HG02798 (cell line): Measurements from ENCODE around the gene P2RX7.
"Not testable (repeated sequence)": the region's sequence is repeated elsewhere in the genome, so short reads cannot be mapped to it uniquely, and the experiment has no call there.

Source experiments
- ATAC-seq: cut with Tn5 transposase; IDR thresholded peaks from one replicate; pipeline ENCODE4 v1.9.1; 2021; ENCODE audit warnings: mild to moderate bottlenecking; ENCODE audit not compliant: unreplicated experiment, poor library complexity

Gene P2RX7

GRCh38 chr12:121131941-121132341 is 735 bp upstream of the P2RX7 start:
- ATAC-seq, result no peak

DNA sequence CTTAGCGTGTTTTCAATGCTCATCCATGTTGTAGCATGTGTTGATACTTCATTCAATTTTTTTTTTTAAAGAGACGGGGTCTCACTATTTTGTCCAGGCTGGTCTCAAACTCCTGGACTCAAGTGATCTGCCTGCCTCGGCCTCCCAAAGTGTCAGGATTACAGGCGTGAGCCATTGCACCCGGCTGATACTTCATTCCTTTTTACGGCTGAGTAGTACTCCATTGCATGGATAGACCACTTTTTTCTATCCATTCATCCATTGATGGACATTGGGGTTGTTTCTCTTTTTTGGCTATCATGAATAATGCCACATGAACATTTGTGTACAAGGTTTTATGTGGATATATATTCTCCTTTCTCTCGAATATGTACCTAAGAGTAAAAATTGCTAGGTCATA is 1.2 kb downstream of the P2RX7 start:
- no peak for ATAC-seq

- ATAC-seq, result no peak
These were observed 2.6 kb downstream of the P2RX7 start for GRCh38 chr12:121135320-121135719.

GRCh38 chr12:121137512-121137911 is 4.8 kb downstream of the P2RX7 start:
- no peak for ATAC-seq

GRCh38 chr12:121138284-121138683 is 5.6 kb downstream of the P2RX7 start:
- ATAC-seq, result no peak

DNA sequence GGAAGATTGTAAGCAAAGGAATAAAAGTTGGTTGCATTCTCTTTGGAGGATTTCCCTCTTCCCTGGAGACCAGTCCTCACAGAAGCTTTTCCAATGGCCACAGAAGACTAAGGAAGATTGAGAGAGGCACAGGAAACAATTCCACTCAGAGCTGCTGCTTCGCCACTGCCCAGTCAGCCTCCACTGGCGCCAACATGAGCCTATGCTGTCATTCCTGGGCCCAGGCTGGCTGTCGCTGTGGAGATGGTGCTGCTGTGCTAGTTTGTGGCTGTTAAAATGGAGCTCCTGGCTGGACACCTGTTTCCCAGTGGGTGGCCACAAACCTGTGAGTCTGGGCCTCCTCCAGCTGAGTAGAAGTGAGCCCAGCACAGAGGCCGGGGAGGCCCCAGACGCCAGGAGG is 6.6 kb downstream of the P2RX7 start:
- ATAC-seq, result no peak

- ATAC-seq, result no peak
These were observed 9.7 kb downstream of the P2RX7 start for GRCh38 chr12:121142171-121142950.

GRCh38 chr12:121144416-121144914 is 11.8 kb downstream of the P2RX7 start:
- ATAC-seq, result no peak

- ATAC-seq, result no peak
These were observed 12.5 kb downstream of the P2RX7 start for GRCh38 chr12:121145221-121145620.

DNA sequence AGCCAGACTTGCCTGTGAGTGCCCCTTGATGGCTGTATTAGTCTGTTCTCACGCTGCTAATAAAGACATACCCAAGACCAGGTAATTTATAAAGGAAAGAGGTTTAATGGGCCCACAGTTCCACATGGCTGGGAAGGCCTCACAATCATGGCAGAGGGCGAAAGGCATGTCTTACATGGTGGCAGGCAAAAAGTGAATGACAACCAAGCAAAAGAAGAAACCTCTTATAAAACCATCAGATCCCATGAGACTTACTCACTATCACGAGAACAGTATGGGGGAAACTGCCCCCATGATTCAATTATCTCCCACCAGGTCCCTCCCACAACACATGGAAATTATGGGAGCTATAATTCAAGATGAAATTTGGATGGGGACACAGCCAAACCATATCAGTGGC is 16.6 kb downstream of the P2RX7 start:
- not testable (repeated sequence) for ATAC-seq

- ATAC-seq, result no peak
These were observed 22.2 kb downstream of the P2RX7 start for GRCh38 chr12:121154793-121155375.

- no peak for ATAC-seq
These were observed 23.7 kb downstream of the P2RX7 start for GRCh38 chr12:121156365-121156764.

- ATAC-seq, result no peak
These were observed 25.4 kb downstream of the P2RX7 start for GRCh38 chr12:121158085-121158484.

DNA sequence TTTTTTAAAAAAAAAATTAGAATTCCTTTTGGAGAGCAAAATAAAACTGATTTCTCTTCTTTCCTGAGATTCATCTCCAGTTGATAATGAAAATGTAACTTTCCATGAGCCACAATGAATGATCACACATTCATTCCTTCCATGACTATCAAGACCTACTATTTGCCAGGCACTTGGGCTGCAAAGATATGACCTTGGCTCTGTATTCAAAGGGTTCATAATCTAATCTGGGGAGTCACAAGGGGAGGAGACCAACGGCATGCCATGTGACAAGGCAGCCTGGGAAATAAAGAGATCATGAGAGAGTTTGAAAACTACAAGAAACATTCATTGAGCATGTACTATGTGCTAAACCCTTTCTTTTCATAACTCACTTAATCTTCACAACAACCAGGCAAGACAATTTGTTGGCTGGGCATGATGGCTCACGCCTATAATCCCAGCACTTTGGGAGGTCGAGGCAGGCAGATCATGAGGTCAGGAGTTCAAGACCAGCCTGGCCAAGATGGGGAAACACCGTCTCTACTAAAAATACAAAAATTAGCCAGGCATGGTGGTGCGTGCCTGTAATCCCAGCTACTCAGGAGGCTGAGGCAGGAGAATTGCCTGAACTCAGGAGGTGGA is 26.2 kb downstream of the P2RX7 start:
- ATAC-seq, result not testable (repeated sequence)

DNA sequence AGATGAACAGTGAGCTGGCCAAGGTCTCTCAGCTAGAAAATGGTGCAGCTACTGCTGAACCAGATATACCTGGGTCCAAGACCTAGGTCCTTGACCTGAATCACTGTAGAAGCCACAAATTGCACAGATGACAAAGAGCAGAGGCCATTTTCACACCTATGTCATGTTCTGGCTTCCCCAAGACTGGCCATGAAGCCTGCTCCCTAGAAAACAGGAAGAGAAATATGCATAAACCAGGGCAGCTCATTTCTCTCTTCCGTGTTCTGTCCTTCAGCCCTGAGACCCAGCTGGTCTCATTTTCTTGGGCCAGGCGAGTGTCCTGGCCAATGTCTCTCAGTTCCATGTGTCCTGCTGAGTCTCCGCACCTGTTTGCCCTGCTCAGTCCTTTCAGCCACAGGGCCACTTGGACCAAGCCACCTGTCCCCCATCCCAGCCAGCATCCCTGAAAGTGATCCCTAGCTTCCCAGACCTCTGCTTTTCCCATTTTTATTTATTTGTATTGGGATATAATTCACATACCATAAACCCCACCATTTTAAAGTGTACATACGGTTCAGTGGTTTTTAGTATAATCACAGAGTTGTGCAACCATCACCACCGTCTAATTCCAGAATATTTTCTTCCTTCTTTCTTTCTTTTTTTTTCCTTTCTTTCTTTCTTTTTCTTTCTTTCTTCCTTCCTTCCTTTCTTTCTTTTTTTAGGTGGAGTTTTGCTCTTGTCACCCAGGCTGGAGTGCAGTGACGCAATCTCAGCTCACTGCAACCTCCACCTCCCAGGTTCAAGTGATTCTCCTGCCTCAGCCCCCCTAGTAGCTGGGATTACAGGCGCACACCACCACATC is 27.0 kb downstream of the P2RX7 start:
- ATAC-seq, result peak; percentile 39

DNA sequence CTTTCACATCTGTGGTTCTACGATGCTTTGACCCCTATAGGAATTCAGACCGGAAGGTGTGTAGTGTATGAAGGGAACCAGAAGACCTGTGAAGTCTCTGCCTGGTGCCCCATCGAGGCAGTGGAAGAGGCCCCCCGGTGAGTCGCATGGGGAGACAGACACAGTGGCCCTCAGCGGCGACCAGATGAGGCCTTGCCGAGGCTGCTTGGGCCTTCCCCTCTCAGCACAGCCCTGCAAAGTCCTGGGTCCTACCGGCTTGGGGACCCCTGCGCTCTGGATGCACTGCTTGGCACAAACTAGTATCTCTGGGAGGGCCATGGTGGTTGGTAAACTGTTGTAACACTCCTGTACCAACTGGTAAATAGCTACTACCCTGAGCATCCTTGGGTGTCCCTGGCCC is 29.7 kb downstream of the P2RX7 start:
- no peak for ATAC-seq

GRCh38 chr12:121162985-121163384 is 30.3 kb downstream of the P2RX7 start:
- no peak for ATAC-seq

DNA sequence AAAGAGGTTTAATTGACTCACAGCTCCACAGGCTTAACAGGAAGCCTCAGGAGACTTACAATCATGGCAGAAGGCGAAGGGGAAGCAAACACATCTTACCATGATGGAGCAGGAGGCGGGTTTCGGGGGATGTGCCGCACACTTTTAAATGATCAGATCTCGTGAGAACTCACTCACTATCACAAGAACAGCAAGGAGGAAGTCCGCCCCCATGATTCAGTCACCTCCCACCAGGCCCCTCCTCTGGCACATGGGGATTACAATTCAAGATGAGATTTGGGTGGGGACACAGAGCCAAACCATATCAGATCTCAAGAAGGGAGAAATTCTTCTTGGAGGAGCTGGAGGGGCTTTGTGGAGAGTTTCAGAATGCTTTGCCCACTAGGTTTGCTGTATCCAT is 32.2 kb downstream of the P2RX7 start:
- not testable (repeated sequence) for ATAC-seq

DNA sequence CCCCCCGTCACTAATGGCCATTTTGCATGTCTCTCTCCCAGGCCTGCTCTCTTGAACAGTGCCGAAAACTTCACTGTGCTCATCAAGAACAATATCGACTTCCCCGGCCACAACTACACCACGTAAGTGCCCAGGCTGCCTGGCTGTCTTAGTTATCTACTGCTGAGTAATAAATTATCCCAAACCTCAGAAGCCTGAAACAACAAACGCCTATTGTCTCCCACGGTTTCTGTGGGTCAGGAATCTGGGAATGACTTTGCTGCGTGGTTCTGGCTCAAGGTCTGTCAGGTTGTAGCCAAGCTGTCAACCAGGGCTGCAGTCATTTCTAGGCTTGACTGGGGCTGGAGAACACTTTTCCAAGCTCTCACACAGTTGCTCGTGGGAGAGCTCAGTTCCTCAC is 32.6 kb downstream of the P2RX7 start:
- no peak for ATAC-seq

GRCh38 chr12:121166356-121166755 is 33.7 kb downstream of the P2RX7 start:
- ATAC-seq, result no peak
